ENCODE data around the gene SKI. TPM values are rescaled to one million over a fixed set of nuclear protein-coding genes. Genes with fewer than 3 reads are reported as not detected.

SKI gene
- total RNA-seq, 1 donor from 2014 or later: 40.7 TPM

DNA sequence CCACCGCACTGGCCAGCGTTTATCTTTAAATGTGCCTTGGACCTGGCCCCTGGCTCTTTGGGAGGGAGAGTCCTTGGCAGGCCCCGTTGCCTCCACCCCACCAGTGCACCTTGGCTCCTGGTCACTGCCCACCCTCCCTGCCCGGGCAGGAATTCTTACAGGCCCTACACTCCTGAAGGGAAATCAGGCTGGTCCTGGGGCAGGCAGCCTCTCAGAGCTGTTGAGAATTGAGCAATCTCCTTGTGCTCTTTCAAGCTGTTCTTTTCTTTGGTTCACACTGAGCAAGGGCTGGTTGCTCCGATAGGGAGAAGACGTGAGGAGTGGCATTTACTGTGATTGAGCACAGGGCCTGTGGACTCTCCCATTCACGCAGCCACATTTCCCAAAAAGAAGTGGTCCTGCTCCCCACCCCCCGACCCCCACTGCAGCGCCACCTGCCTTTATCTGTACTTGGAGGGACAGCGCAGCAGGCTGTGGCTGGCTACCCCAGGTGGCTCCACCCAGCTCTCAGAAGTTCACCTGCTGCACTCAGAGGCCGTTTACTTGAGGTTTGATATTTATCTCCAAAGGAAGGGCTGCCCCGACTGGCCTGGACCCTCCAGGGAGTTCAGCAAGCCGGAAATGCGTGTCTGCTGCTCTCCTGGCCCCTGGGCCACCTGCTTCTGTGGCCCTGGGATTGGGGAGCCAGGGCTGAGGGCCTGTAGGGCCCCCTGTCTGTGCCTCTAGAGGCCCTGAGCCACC, 47.8 kb downstream of the SKI start:
- intact Hi-C loops (cut with micrococcal nuclease): no loop called here
- no peaks in the 10 kb centered on the region for H3K9me3 Mint-ChIP-seq
- peaks cover 8% of the 10 kb centered on the region for H3K4me1 Mint-ChIP-seq
- peaks cover 18% of the 10 kb centered on the region for H3K36me3 Mint-ChIP-seq (ENCODE audit: low read depth)
- H3K27ac Mint-ChIP-seq: peak overlapping the region; percentile 20
- DNase-seq: no peak
- H3K4me3 Mint-ChIP-seq: no peak overlapping the region
- no peaks in the 10 kb centered on the region for H3K27me3 Mint-ChIP-seq

- Mint-ChIP-seq H3K27ac (no peak overlapping the region), H3K36me3 (ENCODE audit: low read depth) (peaks cover 18% of the 10 kb centered on the region), H3K4me3 (no peak overlapping the region), H3K27me3 (no peaks in the 10 kb centered on the region), H3K9me3 (no peaks in the 10 kb centered on the region), H3K4me1 (peaks cover 8% of the 10 kb centered on the region)
- intact Hi-C loops (cut with micrococcal nuclease): no loop called here
- no peak for DNase-seq
These were observed 48.9 kb downstream of the SKI start for GRCh38 chr1:2276803-2277580.

GRCh38 chr1:2277741-2278488, 49.8 kb downstream of the SKI start:
- Mint-ChIP-seq H3K9me3 (no peaks in the 10 kb centered on the region), H3K4me3 (no peak overlapping the region), H3K27ac (no peak overlapping the region), H3K36me3 (ENCODE audit: low read depth) (peaks cover 18% of the 10 kb centered on the region), H3K4me1 (peaks cover 8% of the 10 kb centered on the region), H3K27me3 (no peaks in the 10 kb centered on the region)
- no peak for DNase-seq
- intact Hi-C loops (cut with micrococcal nuclease): no loop called here

DNA sequence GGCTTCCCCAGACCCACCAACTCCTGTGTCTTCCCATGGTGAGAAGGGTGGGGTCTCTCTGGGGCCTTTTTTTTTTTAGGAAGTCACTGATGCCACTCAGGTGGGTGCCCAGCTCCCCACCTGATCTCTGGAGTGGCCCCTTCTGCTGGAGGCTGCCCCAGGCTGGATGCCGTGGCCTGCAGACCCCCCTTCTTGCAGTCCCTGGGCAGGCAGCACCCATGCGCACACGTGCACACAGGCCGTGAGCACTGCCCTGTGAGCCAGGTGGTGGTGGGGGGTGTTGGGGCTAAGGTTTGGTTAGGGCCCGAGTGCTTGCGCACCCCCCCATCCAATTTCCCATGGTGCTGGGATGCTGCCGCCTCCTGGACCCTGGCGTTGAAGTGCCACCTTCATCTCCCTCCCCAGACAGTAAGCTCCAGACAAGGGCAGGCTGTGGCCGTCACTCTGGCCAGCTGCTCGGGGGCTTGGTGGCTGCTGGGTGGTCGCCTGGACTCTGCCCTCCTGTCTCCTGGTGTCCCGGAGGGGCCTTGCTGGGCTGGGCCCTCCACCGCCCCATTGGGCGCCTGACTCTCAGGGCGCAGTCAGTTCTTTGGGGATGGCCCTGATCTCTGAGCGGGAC, 50.6 kb downstream of the SKI start:
- peaks cover 8% of the 10 kb centered on the region for H3K4me1 Mint-ChIP-seq

DNA sequence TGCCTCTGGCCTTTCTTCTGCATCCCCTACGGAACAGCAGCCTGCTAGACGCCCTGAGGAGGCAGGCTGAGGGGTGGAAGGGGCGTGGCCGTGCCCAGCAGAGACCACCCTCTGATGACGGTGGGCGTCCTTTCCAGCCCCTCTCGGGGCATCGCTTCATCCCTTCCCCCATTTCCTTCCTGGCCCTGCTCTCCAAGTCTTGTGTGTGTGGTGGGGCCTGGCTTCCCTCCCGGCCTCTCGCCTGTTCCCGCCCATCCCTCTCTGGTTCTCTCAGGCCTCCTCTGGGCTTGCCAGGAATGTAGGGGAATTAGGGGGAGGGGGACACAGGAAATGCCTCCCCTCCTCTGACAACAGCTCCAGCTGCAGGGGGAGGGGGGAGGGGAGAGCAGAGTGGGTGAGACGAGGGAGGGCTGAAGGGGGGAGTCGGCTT, 51.1 kb downstream of the SKI start:
- intact Hi-C loops (cut with micrococcal nuclease): no loop called here
- Mint-ChIP-seq H3K27me3 (no peaks in the 10 kb centered on the region), H3K4me3 (no peak overlapping the region), H3K9me3 (no peaks in the 10 kb centered on the region), H3K36me3 (ENCODE audit: low read depth) (peaks cover 19% of the 10 kb centered on the region), H3K4me1 (peaks cover 8% of the 10 kb centered on the region), H3K27ac (peak overlapping the region; percentile 49)
- no peak for DNase-seq

More for the DNA sequence above, 50.6 kb downstream of the SKI start:
- Mint-ChIP-seq H3K27me3 (no peaks in the 10 kb centered on the region), H3K36me3 (ENCODE audit: low read depth) (peaks cover 18% of the 10 kb centered on the region), H3K9me3 (no peaks in the 10 kb centered on the region), H3K4me3 (no peak overlapping the region), H3K27ac (peak overlapping the region; percentile 49)
- no peak for DNase-seq
- intact Hi-C loops (cut with micrococcal nuclease): no loop called here

DNA sequence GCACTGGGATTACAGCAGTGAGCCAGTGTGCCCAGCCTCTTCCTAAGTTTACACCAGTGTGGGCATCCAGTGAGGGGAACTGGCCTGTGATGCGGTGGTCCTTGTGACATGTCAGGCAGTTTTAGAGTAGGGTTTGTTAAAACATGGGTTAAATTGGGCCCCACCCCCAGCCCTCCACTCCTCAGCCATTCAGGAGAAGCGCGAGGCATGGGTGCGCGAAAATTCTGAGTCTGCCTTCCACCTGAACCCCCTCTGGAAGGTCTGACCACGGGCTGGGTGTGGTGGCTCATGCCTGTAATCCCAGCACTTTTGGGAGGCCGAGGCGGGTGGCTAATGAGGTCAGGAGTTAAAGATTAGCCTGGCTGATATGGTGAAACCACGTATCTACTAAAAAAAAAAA, 51.7 kb downstream of the SKI start:
- H3K36me3 Mint-ChIP-seq (ENCODE audit: low read depth): peaks cover 19% of the 10 kb centered on the region
- intact Hi-C loops (cut with micrococcal nuclease): no loop called here
- DNase-seq: no peak
- H3K9me3 Mint-ChIP-seq: no peaks in the 10 kb centered on the region
- peaks cover 7% of the 10 kb centered on the region for H3K4me1 Mint-ChIP-seq
- no peak overlapping the region for H3K4me3 Mint-ChIP-seq
- H3K27me3 Mint-ChIP-seq: no peaks in the 10 kb centered on the region
- no peak overlapping the region for H3K27ac Mint-ChIP-seq

- Mint-ChIP-seq H3K9me3 (no peaks in the 10 kb centered on the region), H3K36me3 (ENCODE audit: low read depth) (peaks cover 10% of the 10 kb centered on the region), H3K27ac (no peak overlapping the region), H3K4me1 (peaks cover 6% of the 10 kb centered on the region), H3K27me3 (no peaks in the 10 kb centered on the region), H3K4me3 (no peak overlapping the region)
- DNase-seq: no peak
- intact Hi-C loops (cut with micrococcal nuclease): no loop called here
These were observed 54.6 kb downstream of the SKI start for GRCh38 chr1:2282556-2283270.

GRCh38 chr1:2283371-2283990, 55.4 kb downstream of the SKI start:
- DNase-seq: no peak
- H3K27ac Mint-ChIP-seq: no peak overlapping the region

GRCh38 chr1:2283991-2284895, 56.1 kb downstream of the SKI start:
- Mint-ChIP-seq H3K36me3 (ENCODE audit: low read depth) (peaks cover 11% of the 10 kb centered on the region), H3K9me3 (no peaks in the 10 kb centered on the region), H3K4me3 (no peak overlapping the region), H3K4me1 (peaks cover 21% of the 10 kb centered on the region), H3K27ac (no peak overlapping the region), H3K27me3 (no peaks in the 10 kb centered on the region)
- intact Hi-C loops (cut with micrococcal nuclease): no loop called here
- no peak for DNase-seq

More at GRCh38 chr1:2283371-2283990, 55.4 kb downstream of the SKI start:
- peaks cover 11% of the 10 kb centered on the region for H3K36me3 Mint-ChIP-seq (ENCODE audit: low read depth)
- no peaks in the 10 kb centered on the region for H3K9me3 Mint-ChIP-seq
- H3K4me1 Mint-ChIP-seq: peaks cover 13% of the 10 kb centered on the region
- no peak overlapping the region for H3K4me3 Mint-ChIP-seq
- intact Hi-C loops (cut with micrococcal nuclease): no loop called here
- H3K27me3 Mint-ChIP-seq: no peaks in the 10 kb centered on the region

GRCh38 chr1:2284932-2285331, 56.8 kb downstream of the SKI start:
- Mint-ChIP-seq H3K9me3 (no peaks in the 10 kb centered on the region), H3K36me3 (ENCODE audit: low read depth) (peaks cover 6% of the 10 kb centered on the region), H3K27me3 (no peaks in the 10 kb centered on the region), H3K27ac (no peak overlapping the region), H3K4me3 (no peak overlapping the region), H3K4me1 (peaks cover 24% of the 10 kb centered on the region)
- intact Hi-C loops (cut with micrococcal nuclease): no loop called here
- DNase-seq: no peak

- Mint-ChIP-seq H3K9me3 (no peaks in the 10 kb centered on the region), H3K36me3 (ENCODE audit: low read depth) (peaks cover 5% of the 10 kb centered on the region), H3K4me1 (peaks cover 43% of the 10 kb centered on the region), H3K27ac (no peak overlapping the region), H3K27me3 (no peaks in the 10 kb centered on the region), H3K4me3 (no peak overlapping the region)
- intact Hi-C loops (cut with micrococcal nuclease): no loop called here
- no peak for DNase-seq
These were observed 58.8 kb downstream of the SKI start for GRCh38 chr1:2286923-2287322.

- intact Hi-C loops (cut with micrococcal nuclease): no loop called here
- Mint-ChIP-seq H3K27me3 (no peaks in the 10 kb centered on the region), H3K36me3 (ENCODE audit: low read depth) (peaks cover 5% of the 10 kb centered on the region), H3K4me1 (peaks cover 48% of the 10 kb centered on the region), H3K27ac (no peak overlapping the region), H3K4me3 (no peak overlapping the region), H3K9me3 (no peaks in the 10 kb centered on the region)
- DNase-seq: no peak
These were observed 59.5 kb downstream of the SKI start for GRCh38 chr1:2287649-2288048.

Data from activated CD4-positive, alpha-beta T cell treated with anti-CD3 and anti-CD28 coated beads, Interleukin-2, amount 10 ng/mL, durations not matched to agents 24 days and 14 days (primary cell).